Measurements from ENCODE around the gene COG3. TPM values are rescaled to one million over a fixed set of nuclear protein-coding genes. Genes with fewer than 3 reads are reported as not detected.

The COG3 gene
- total RNA-seq, 1 experiment from 2014 or later = 17.6 TPM

- Histone ChIP-seq H3K36me3 (ENCODE audit: control insufficient read depth in 1 of 2, insufficient read depth in 2 of 2, low read length in 2 of 2) (peaks cover 10 to 19% of the 10 kb centered on the region in 2 experiments; a peak in 2 of 4 replicates), H3K4me3 (replicated peaks in 1 of 2; ENCODE audit: low read depth in 1 of 2, low read length in 2 of 2) (no peak overlapping the region), H3K4me1 (ENCODE audit: control insufficient read depth in 1 of 2, insufficient read depth in 2 of 2, low read length in 2 of 2) (no peaks in the 10 kb centered on the region), H3K9me2 (ENCODE audit: insufficient read depth) (no peaks in the 10 kb centered on the region), H3K27ac (ENCODE audit: low read depth, low read length) (no peak overlapping the region), H3K79me2 (ENCODE audit: insufficient read depth, low read length) (no peaks in the 10 kb centered on the region), H2AFZ (ENCODE audit: low read depth, low read length, poor library complexity, severe bottlenecking) (no peak overlapping the region), H4K20me1 (ENCODE audit: insufficient read depth) (no peaks in the 10 kb centered on the region), H3K4me2 (ENCODE audit: low read length) (no peak overlapping the region), H3K9ac (ENCODE audit: low read length) (no peak overlapping the region), H3K9me3 (ENCODE audit: control insufficient read depth in 1 of 2, insufficient read depth in 1 of 2, low read depth in 1 of 2, low read length in 2 of 2) (no peaks in the 10 kb centered on the region), H3K27me3 (ENCODE audit: insufficient read depth, low read length) (no peaks in the 10 kb centered on the region)
- TF ChIP-seq CEBPB (IDR thresholded peaks at IDR 0.05; ENCODE audit: low read depth) = no peak
- TF ChIP-seq ATF3 (IDR thresholded peaks at IDR 0.05) = no peak
- TF ChIP-seq SP1 (IDR thresholded peaks at IDR 0.05; ENCODE audit: low read depth) = no peak
- no peak for TF ChIP-seq MAX (IDR thresholded peaks at IDR 0.05)
- no peak for TF ChIP-seq JUND (IDR thresholded peaks at IDR 0.05)
- no peak for TF ChIP-seq FOSL1 (IDR thresholded peaks at IDR 0.05; ENCODE audit: low read depth)
- TF ChIP-seq SIN3A (IDR thresholded peaks at IDR 0.05; ENCODE audit: low read depth) = no peak
- ChIA-PET RAD21 (ENCODE audit: low non-redundant PET in 1 of 2, low total read pairs in 2 of 2, uncharacterized antibody in 2 of 2, unreplicated experiment in 2 of 2) (no interaction called here), CTCF (no interaction called here), POLR2A (no interaction called here)
- ATAC-seq = no peak
- intact Hi-C loops (cut with micrococcal nuclease) = no loop called here
- DNase-seq (ENCODE audit: low read depth, low spot score) = no peak
- BruUV-seq (replicated peaks) = no TSS peak
Measured at GRCh38 chr13:45529758-45530157, 65.0 kb downstream of the COG3 start.

- H3K9me3 ChIP-seq (ENCODE audit: control insufficient read depth in 1 of 2, insufficient read depth in 1 of 2, low read depth in 1 of 2, low read length in 2 of 2) = no peaks in the 10 kb centered on the region
- no TSS peak for BruUV-seq (replicated peaks)
- no peaks in the 10 kb centered on the region for H3K79me2 ChIP-seq (ENCODE audit: insufficient read depth, low read length)
- H3K4me2 ChIP-seq (ENCODE audit: low read length) = no peak overlapping the region
- H3K4me1 ChIP-seq (ENCODE audit: control insufficient read depth in 1 of 2, insufficient read depth in 2 of 2, low read length in 2 of 2) = no peaks in the 10 kb centered on the region
- H2AFZ ChIP-seq (ENCODE audit: low read depth, low read length, poor library complexity, severe bottlenecking) = no peak overlapping the region
- ChIA-PET RAD21 (ENCODE audit: low non-redundant PET in 1 of 2, low total read pairs in 2 of 2, uncharacterized antibody in 2 of 2, unreplicated experiment in 2 of 2) (no interaction called here), POLR2A (no interaction called here), CTCF (no interaction called here)
- no peaks in the 10 kb centered on the region for H4K20me1 ChIP-seq (ENCODE audit: insufficient read depth)
- no peaks in the 10 kb centered on the region for H3K9me2 ChIP-seq (ENCODE audit: insufficient read depth)
- no peak overlapping the region for H3K27ac ChIP-seq (ENCODE audit: low read depth, low read length)
- TF ChIP-seq ZBTB33 (IDR thresholded peaks at IDR 0.05; ENCODE audit: extremely low read depth, insufficient replicate concordance, low read length) = no peak
- H3K27me3 ChIP-seq (ENCODE audit: insufficient read depth, low read length) = no peaks in the 10 kb centered on the region
- no peak overlapping the region for H3K9ac ChIP-seq (ENCODE audit: low read length)
- DNase-seq (ENCODE audit: low read depth, low spot score) = no peak
- no peak for ATAC-seq
- H3K36me3 ChIP-seq (ENCODE audit: control insufficient read depth in 1 of 2, insufficient read depth in 2 of 2, low read length in 2 of 2) = peaks cover 16 to 19% of the 10 kb centered on the region in 2 experiments; a peak in 2 of 4 replicates
- intact Hi-C loops (cut with micrococcal nuclease) = no loop called here
- no peak overlapping the region for H3K4me3 ChIP-seq (replicated peaks in 1 of 2; ENCODE audit: low read depth in 1 of 2, low read length in 2 of 2)
Measured at GRCh38 chr13:45534604-45535003, 69.9 kb downstream of the COG3 start.
